Gastrocnemius medialis (tissue), 4 donors: ENCODE data around the gene IL1RAP. TPM values are rescaled to one million over a fixed set of nuclear protein-coding genes. Genes with fewer than 3 reads are reported as not detected.

Experiments used
- ATAC-seq, 2 donors: fragments of 150-250 bp; one replicate each; pipeline ENCODE4 v1.9.1; 2016
- DNase-seq, 2 donors: peaks; one replicate each; pipeline ENCODE4 v3.0.0-alpha.2; 2019
- H3K27ac ChIP-seq, 4 donors: fragments of 200-600 bp; sonication (generic); 1 replicate in 1 of 4; 2 replicates in 3 of 4; pipeline ENCODE4 v1.5.1; 2016 to 2018; ENCODE audit warnings: mild to moderate bottlenecking in 2 of 4, moderate library complexity in 1 of 4
- H3K27me3 ChIP-seq, 3 donors: fragments of 200-600 bp; sonication (generic) in 2 of 3; 1 replicate in 1 of 3; 2 replicates in 2 of 3; pipeline versions ENCODE4 v1.5.1 to v1.6.0; 2016 to 2019; ENCODE audit warnings: mild to moderate bottlenecking in 1 of 3, moderate library complexity in 1 of 3
- H3K36me3 ChIP-seq, 2 donors: fragments of 200-600 bp; sonication (generic) in 1 of 2; one replicate each; pipeline ENCODE4 v1.5.1; 2017 to 2018
- H3K4me1 ChIP-seq, 2 donors: fragments of 200-600 bp; sonication (generic) in 1 of 2; one replicate each; pipeline ENCODE4 v1.5.1; 2016 to 2017; ENCODE audit warnings: mild to moderate bottlenecking in 2 of 2
- H3K4me3 ChIP-seq, 4 donors: fragments of 200-600 bp; sonication (generic) in 3 of 4; 1 replicate in 1 of 4; 2 replicates in 3 of 4; pipeline ENCODE4 v1.5.1; 2016 to 2019; ENCODE audit warnings: mild to moderate bottlenecking in 2 of 4
- H3K9me3 ChIP-seq, 3 donors: fragments of 200-600 bp; sonication (generic) in 2 of 3; 1 replicate in 1 of 3; 2 replicates in 2 of 3; pipeline ENCODE4 v1.5.1; 2016 to 2019
- CTCF ChIP-seq, 5 experiments: fragments of 450-650 bp in 3 of 5; fragments of 200-600 bp in 2 of 5; sonication (generic) in 2 of 5; IDR thresholded peaks in 4 of 5; conservative IDR thresholded peaks in 1 of 5; 1 replicate in 4 of 5; 2 replicates in 1 of 5; pipeline ENCODE4 v1.5.1; 2016 to 2019; ENCODE audit warnings: antibody characterized with exemption in 5 of 5, mild to moderate bottlenecking in 3 of 5, moderate library complexity in 3 of 5
- POLR2A ChIP-seq, 2 donors: fragments of 450-650 bp; IDR thresholded peaks; one replicate each; pipeline ENCODE4 v1.6.1; 2017; ENCODE audit warnings: antibody characterized with exemption in 2 of 2, mild to moderate bottlenecking in 2 of 2, moderate library complexity in 2 of 2
- in situ Hi-C, 4 donors: fragments of 200-750 bp; cut with MboI; loops; one replicate each; pipeline versions ENCODE4 v1.15.0 to v1.8.0; 2017; ENCODE audit warnings: low sequenced_read_pairs in 4 of 4
- intact Hi-C: fragments of 100-400 bp; cut with DNase I; formaldehyde crosslinking; loops from one replicate; pipeline ENCODE4 v1.15.1; 2023; ENCODE audit warnings: low total_unique reads
- total RNA-seq, 4 donors: library from RNA; depleted of rRNA; stranded (reverse); fragments of >200 nt; gene quantifications; one replicate each; pipeline versions ENCODE4 v1.1.0 to v1.2.3, GENCODE V29; 2016

Gene IL1RAP
- total RNA-seq, 4 donors from 2014 or later, result 1.1 to 3.3 (median 2.6) TPM

GRCh38 chr3:190526787-190527762 lies 13.2 kb downstream of the IL1RAP start:
- Histone ChIP-seq H3K27ac (no peak overlapping the region), H3K9me3 (no peaks in the 10 kb centered on the region), H3K4me3 (no peak overlapping the region), H3K27me3 (no peaks in the 10 kb centered on the region), H3K4me1 (no peaks in the 10 kb centered on the region), H3K36me3 (no peaks in the 10 kb centered on the region)
- no peak for TF ChIP-seq CTCF (IDR thresholded peaks at IDR 0.05 in 4 of 5, conservative IDR thresholded peaks at IDR 0.05 in 1 of 5)
- TF ChIP-seq POLR2A (IDR thresholded peaks at IDR 0.05), result no peak
- DNase-seq (peak in 1 of 2 donors; percentile 18), ATAC-seq (no peak)
- in situ Hi-C loops, result no loop called here
- intact Hi-C loops, result no loop called here

GRCh38 chr3:190528706-190529105 lies 14.8 kb downstream of the IL1RAP start:
- no peaks in the 10 kb centered on the region for H3K27me3 ChIP-seq
- DNase-seq (no peak), ATAC-seq (no peak)
- H3K4me3 ChIP-seq, result no peak overlapping the region
- no peaks in the 10 kb centered on the region for H3K36me3 ChIP-seq
- H3K27ac ChIP-seq, result no peak overlapping the region
- intact Hi-C loops, result no loop called here
- no peaks in the 10 kb centered on the region for H3K9me3 ChIP-seq
- TF ChIP-seq CTCF (IDR thresholded peaks at IDR 0.05 in 4 of 5, conservative IDR thresholded peaks at IDR 0.05 in 1 of 5) (no peak), POLR2A (IDR thresholded peaks at IDR 0.05) (no peak)
- in situ Hi-C loops, result no loop called here
- H3K4me1 ChIP-seq, result peaks cover under 1 to 2% of the 10 kb centered on the region in 2 donors

- ATAC-seq (no peak), DNase-seq (no peak)
- TF ChIP-seq POLR2A (IDR thresholded peaks at IDR 0.05) (no peak), CTCF (IDR thresholded peaks at IDR 0.05 in 4 of 5, conservative IDR thresholded peaks at IDR 0.05 in 1 of 5) (no peak)
- no peak overlapping the region for H3K27ac ChIP-seq
- no peaks in the 10 kb centered on the region for H3K27me3 ChIP-seq
- intact Hi-C loops (no loop called here), in situ Hi-C loops (no loop called here)
- no peaks in the 10 kb centered on the region for H3K36me3 ChIP-seq
- H3K9me3 ChIP-seq, result no peaks in the 10 kb centered on the region
- peaks cover 7 to 9% of the 10 kb centered on the region in 2 donors for H3K4me1 ChIP-seq
- H3K4me3 ChIP-seq, result no peak overlapping the region
These were observed 17.5 kb downstream of the IL1RAP start for GRCh38 chr3:190531406-190531805.

GRCh38 chr3:190532731-190533203 lies 18.9 kb downstream of the IL1RAP start:
- H3K36me3 ChIP-seq, result no peaks in the 10 kb centered on the region
- peaks cover 7 to 9% of the 10 kb centered on the region in 2 donors for H3K4me1 ChIP-seq
- no peak overlapping the region for H3K27ac ChIP-seq
- no peak for ATAC-seq
- intact Hi-C loops (loop anchor here (1.0 kb wide), 1 partner anchor 31 kb away; no protein-coding TSS in a partner anchor), in situ Hi-C loops (no loop called here)
- no peak for DNase-seq
- no peaks in the 10 kb centered on the region for H3K27me3 ChIP-seq
- no peaks in the 10 kb centered on the region for H3K9me3 ChIP-seq
- TF ChIP-seq CTCF (IDR thresholded peaks at IDR 0.05 in 4 of 5, conservative IDR thresholded peaks at IDR 0.05 in 1 of 5), result no peak
- TF ChIP-seq POLR2A (IDR thresholded peaks at IDR 0.05), result no peak
- H3K4me3 ChIP-seq, result no peak overlapping the region
